ENCODE data around the gene FGD5.

FGD5 gene

DNA sequence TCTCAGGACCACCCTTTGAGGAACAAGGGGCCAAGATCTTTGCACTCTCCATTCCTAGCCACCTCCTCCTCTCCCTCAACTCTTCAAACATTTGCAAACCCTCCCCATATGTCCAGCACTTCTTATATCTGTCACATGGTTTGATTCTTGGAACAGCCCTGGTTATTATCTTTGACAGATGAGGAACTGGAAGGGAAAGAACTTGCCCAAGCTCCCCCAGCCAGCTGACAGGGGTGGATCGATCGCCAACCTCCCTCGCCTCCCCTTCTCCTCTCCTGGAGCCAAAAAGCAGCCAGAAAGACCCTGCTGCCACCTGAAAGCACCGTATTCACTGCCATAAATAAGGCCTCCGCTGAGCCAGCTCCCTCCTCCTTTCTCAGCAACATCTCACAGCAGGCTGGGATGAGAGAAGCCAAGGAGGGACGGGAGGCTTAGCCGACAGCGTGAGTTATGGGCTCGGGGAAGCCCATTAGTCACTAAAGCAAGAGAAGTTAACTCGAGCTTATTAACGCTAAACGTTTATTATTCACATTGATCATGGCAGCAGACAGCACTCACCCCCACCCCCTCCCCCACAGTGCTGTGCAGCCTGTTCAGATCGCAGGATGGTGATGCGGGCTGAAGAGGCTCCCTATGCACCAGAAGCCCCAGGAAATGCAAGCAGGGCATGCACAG, 22.2 kb upstream of the FGD5 start:
- no peaks in the 10 kb centered on the region for H3K27me3 ChIP-seq (replicated peaks; ENCODE audit: control insufficient read depth, insufficient read depth, low read length)
- TF ChIP-seq, protein P1, sequence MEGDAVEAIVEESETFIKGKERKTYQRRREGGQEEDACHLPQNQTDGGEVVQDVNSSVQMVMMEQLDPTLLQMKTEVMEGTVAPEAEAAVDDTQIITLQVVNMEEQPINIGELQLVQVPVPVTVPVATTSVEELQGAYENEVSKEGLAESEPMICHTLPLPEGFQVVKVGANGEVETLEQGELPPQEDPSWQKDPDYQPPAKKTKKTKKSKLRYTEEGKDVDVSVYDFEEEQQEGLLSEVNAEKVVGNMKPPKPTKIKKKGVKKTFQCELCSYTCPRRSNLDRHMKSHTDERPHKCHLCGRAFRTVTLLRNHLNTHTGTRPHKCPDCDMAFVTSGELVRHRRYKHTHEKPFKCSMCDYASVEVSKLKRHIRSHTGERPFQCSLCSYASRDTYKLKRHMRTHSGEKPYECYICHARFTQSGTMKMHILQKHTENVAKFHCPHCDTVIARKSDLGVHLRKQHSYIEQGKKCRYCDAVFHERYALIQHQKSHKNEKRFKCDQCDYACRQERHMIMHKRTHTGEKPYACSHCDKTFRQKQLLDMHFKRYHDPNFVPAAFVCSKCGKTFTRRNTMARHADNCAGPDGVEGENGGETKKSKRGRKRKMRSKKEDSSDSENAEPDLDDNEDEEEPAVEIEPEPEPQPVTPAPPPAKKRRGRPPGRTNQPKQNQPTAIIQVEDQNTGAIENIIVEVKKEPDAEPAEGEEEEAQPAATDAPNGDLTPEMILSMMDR (IDR thresholded peaks at IDR 0.05; ENCODE audit: insufficient read depth, low read length, poor library complexity, severe bottlenecking): no peak
- no peaks in the 10 kb centered on the region for H3K36me3 ChIP-seq (ENCODE audit: control insufficient read depth, insufficient read depth, low read length)
- no peak overlapping the region for H3K4me3 ChIP-seq (replicated peaks; ENCODE audit: low read depth, low read length)
- no peak for DNase-seq (ENCODE audit: extremely low read depth, insufficient read length)

DNA sequence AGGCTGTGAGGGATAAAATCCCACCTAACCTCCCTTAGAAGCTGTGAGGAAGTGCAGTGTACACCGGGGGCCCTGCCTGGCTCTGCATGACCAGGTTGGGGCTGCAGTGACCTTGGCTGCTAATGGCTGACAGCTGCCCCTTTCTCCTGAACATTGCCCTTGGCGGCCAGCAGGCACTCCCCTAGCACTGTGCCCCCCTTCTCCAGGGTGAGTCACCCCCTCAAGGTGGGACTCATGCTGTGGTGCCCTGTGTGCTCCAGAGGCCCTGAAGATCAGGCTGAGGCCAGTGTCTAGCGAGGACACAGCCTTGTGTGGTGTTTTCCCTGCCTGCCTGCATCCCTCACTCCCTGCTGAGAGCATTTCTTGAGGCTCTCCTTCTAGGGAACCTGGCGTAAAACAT, 21.0 kb upstream of the FGD5 start:
- Histone ChIP-seq H3K36me3 (ENCODE audit: control insufficient read depth, insufficient read depth, low read length) (no peaks in the 10 kb centered on the region), H3K4me3 (replicated peaks; ENCODE audit: low read depth, low read length) (no peak overlapping the region), H3K27me3 (replicated peaks; ENCODE audit: control insufficient read depth, insufficient read depth, low read length) (no peaks in the 10 kb centered on the region)
- DNase-seq (ENCODE audit: extremely low read depth, insufficient read length): no peak
- TF ChIP-seq, protein P1 (IDR thresholded peaks at IDR 0.05; ENCODE audit: insufficient read depth, low read length, poor library complexity, severe bottlenecking): no peak

- DNase-seq (ENCODE audit: extremely low read depth, insufficient read length): no peak
- TF ChIP-seq, protein P1 (IDR thresholded peaks at IDR 0.05; ENCODE audit: insufficient read depth, low read length, poor library complexity, severe bottlenecking): no peak
- Histone ChIP-seq H3K4me3 (replicated peaks; ENCODE audit: low read depth, low read length) (no peak overlapping the region), H3K27me3 (replicated peaks; ENCODE audit: control insufficient read depth, insufficient read depth, low read length) (no peaks in the 10 kb centered on the region), H3K36me3 (ENCODE audit: control insufficient read depth, insufficient read depth, low read length) (no peaks in the 10 kb centered on the region)
Observed at GRCh38 chr3:14798231-14798630, 20.5 kb upstream of the FGD5 start.

DNA sequence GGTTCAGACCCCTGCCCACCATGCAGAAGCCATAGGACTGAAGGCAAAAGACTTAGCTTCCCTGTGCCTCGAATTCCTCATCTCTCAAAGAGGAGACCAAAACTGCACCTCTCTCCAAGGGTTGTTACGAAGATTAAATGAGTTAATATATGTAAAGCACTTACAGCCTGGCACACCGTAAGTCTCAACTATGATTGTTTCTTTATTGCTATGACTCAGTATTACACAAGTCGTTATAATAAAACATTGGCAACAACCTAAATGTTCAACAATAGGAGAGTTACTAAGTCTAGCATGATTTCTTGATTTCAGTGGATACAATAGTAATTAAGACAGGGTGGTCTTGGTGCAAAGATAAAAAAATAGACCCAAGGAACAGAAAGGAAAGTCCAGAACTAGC, 19.6 kb upstream of the FGD5 start:
- TF ChIP-seq, protein P1 (IDR thresholded peaks at IDR 0.05; ENCODE audit: insufficient read depth, low read length, poor library complexity, severe bottlenecking): no peak
- Histone ChIP-seq H3K4me3 (replicated peaks; ENCODE audit: low read depth, low read length) (no peak overlapping the region), H3K27me3 (replicated peaks; ENCODE audit: control insufficient read depth, insufficient read depth, low read length) (no peaks in the 10 kb centered on the region), H3K36me3 (ENCODE audit: control insufficient read depth, insufficient read depth, low read length) (no peaks in the 10 kb centered on the region)
- no peak for DNase-seq (ENCODE audit: extremely low read depth, insufficient read length)

GRCh38 chr3:14801031-14801430, 17.7 kb upstream of the FGD5 start:
- Histone ChIP-seq H3K36me3 (ENCODE audit: control insufficient read depth, insufficient read depth, low read length) (no peaks in the 10 kb centered on the region), H3K4me3 (replicated peaks; ENCODE audit: low read depth, low read length) (no peak overlapping the region), H3K27me3 (replicated peaks; ENCODE audit: control insufficient read depth, insufficient read depth, low read length) (no peaks in the 10 kb centered on the region)
- no peak for DNase-seq (ENCODE audit: extremely low read depth, insufficient read length)
- TF ChIP-seq, protein P1 (IDR thresholded peaks at IDR 0.05; ENCODE audit: insufficient read depth, low read length, poor library complexity, severe bottlenecking): no peak

Measured in GM06990 (cell line).